ENCODE results near the gene PKNOX1.

- TF ChIP-seq CTCF (conservative IDR thresholded peaks at IDR 0.05) (no peak), ZFX (IDR thresholded peaks at IDR 0.05) (no peak)
Measured at GRCh38 chr21:42971897-42972275, 2.5 kb upstream of the PKNOX1 start.
